ENCODE measurements around the gene COLEC11. TPM values are rescaled to one million over a fixed set of nuclear protein-coding genes. Genes with fewer than 3 reads are reported as not detected.

Gene COLEC11
- total and polyA plus RNA-seq, 8 donors, result 0.84 to 7.1 (median 4.3) TPM

- no peak for DNase-seq
- intact Hi-C loops (cut with DNase I), result no loop called here
- no peak for TF ChIP-seq CTCF (IDR thresholded peaks at IDR 0.05)
- Histone ChIP-seq H3K27me3 (no peaks in the 10 kb centered on the region), H3K27ac (no peak overlapping the region), H3K36me3 (no peaks in the 10 kb centered on the region), H3K4me3 (no peak overlapping the region), H3K9me3 (no peaks in the 10 kb centered on the region), H3K4me1 (no peaks in the 10 kb centered on the region)
- ATAC-seq, result no peak
Observed at GRCh38 chr2:3589086-3589485, 5.8 kb upstream of the COLEC11 start.

GRCh38 chr2:3595404-3595803 lies 492 bp downstream of the COLEC11 start:
- Histone ChIP-seq H3K27me3 (peaks cover 0 to 11% of the 10 kb centered on the region in 2 donors), H3K36me3 (no peaks in the 10 kb centered on the region), H3K4me3 (no peak overlapping the region), H3K4me1 (no peaks in the 10 kb centered on the region), H3K9me3 (no peaks in the 10 kb centered on the region), H3K27ac (no peak overlapping the region)
- ATAC-seq, result no peak
- no peak for DNase-seq
- TF ChIP-seq CTCF (IDR thresholded peaks at IDR 0.05), result no peak
- intact Hi-C loops (cut with DNase I), result no loop called here

- TF ChIP-seq CTCF (IDR thresholded peaks at IDR 0.05), result no peak
- Histone ChIP-seq H3K9me3 (no peaks in the 10 kb centered on the region), H3K4me3 (no peak overlapping the region), H3K4me1 (no peaks in the 10 kb centered on the region), H3K27ac (no peak overlapping the region), H3K36me3 (no peaks in the 10 kb centered on the region), H3K27me3 (peaks cover 0 to 11% of the 10 kb centered on the region in 2 donors)
- ATAC-seq, result no peak
- DNase-seq, result no peak
- intact Hi-C loops (cut with DNase I), result no loop called here
Observed at GRCh38 chr2:3595985-3596384, 1.1 kb downstream of the COLEC11 start.

GRCh38 chr2:3596901-3597417 lies 2.0 kb downstream of the COLEC11 start:
- H3K4me3 ChIP-seq, result no peak overlapping the region
- ATAC-seq (no peak), DNase-seq (peak in 3 of 4 donors; percentile 23 to 62 (median 38))
- H3K9me3 ChIP-seq, result no peaks in the 10 kb centered on the region
- H3K27me3 ChIP-seq, result peaks cover 0 to 11% of the 10 kb centered on the region in 2 donors
- no peak overlapping the region for H3K27ac ChIP-seq
- no peaks in the 10 kb centered on the region for H3K36me3 ChIP-seq
- intact Hi-C loops (cut with DNase I), result no loop called here
- H3K4me1 ChIP-seq, result no peaks in the 10 kb centered on the region
- TF ChIP-seq CTCF (IDR thresholded peaks at IDR 0.05), result no peak

- intact Hi-C loops (cut with DNase I), result no loop called here
- DNase-seq, result peak in 1 of 4 donors; percentile 19
Observed at GRCh38 chr2:3597567-3597966, 2.7 kb downstream of the COLEC11 start.

More at GRCh38 chr2:3597567-3597966, 2.7 kb downstream of the COLEC11 start:
- no peak overlapping the region for H3K4me3 ChIP-seq
- ATAC-seq, result no peak
- no peak for TF ChIP-seq CTCF (IDR thresholded peaks at IDR 0.05)
- no peaks in the 10 kb centered on the region for H3K36me3 ChIP-seq
- no peaks in the 10 kb centered on the region for H3K9me3 ChIP-seq
- no peak overlapping the region for H3K27ac ChIP-seq
- peaks cover 0 to 11% of the 10 kb centered on the region in 2 donors for H3K27me3 ChIP-seq
- H3K4me1 ChIP-seq, result no peaks in the 10 kb centered on the region

All from left lung (tissue), 10 donors.